HG03280 (cell line): Measurements from ENCODE around the gene AK4.

Experiments used
- ATAC-seq: cut with Tn5 transposase; IDR thresholded peaks from one replicate; pipeline ENCODE4 v1.9.1; 2021; ENCODE audit warnings: mild to moderate bottlenecking, moderate library complexity; ENCODE audit not compliant: unreplicated experiment

The AK4 gene

GRCh38 chr1:65269612-65270011 is 121.6 kb downstream of the AK4 start:
- no peak for ATAC-seq

DNA sequence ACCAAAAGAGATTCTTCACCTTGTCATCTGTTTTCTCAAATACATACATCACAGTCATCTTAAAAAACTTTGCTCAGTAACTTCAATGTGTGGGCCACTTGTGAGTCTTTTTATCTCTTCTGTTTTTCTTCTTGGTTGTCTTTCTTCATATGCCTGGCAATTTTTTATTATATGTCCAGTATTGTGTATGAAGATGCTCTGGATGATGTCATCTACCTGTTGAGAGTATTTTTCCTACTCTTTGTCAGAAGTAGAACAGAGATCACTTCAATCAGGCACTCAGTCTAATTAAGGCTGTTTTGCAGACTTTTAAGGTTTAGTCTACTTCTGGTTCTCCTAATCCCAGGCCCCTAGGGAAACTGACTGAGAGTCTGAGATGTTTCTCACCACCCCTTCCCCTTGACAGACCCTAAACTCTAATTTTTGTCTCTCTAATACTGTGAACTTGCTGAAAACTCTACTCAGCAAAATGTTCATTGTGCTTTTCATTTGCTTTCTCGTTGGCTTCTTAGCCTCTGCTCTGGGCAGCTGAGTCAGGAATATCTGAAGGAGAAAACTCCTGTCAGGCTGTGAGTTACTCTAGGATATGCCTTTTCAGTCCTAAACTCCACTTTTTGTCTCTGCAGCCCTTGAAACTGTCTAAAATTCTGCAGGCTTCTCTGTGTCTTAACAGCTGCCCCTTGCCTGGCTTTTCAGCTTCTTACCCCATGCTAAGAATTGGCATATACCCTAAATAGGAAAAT is 128.4 kb downstream of the AK4 start:
- no peak for ATAC-seq

- no peak for ATAC-seq
These were observed 129.8 kb downstream of the AK4 start for GRCh38 chr1:65277605-65278347.

DNA sequence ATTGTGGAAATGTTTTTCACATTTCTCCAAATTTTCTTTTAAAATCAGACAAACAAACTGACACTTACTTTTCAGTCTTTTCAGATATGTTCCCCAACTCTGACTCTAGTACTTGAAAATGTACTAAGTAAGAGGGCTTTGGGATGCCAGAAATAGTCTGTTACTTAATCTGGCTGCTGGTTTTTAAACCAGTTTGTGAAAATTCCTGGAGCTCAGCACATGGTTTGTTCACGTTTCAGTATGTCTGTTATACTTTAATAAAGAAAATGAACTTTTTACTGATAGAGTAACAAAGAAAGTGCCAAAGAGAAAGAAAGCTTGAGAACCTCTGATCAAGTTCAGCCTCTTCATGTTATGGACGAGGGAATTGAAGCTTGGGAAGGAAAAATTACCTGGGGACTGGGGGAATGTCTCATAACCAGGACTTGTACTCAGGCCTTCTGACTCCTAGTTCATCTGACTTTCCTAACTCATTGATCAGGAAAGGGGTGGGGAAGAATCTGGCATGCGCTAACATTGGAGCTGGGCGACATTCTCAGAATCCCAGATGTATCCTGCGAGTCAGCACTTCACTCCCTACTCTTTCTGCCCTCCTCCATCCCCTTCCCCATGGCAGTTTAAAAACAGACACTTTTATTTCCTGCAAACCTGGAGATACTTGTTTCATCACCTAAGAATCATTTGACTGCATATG is 130.5 kb downstream of the AK4 start:
- ATAC-seq = no peak

DNA sequence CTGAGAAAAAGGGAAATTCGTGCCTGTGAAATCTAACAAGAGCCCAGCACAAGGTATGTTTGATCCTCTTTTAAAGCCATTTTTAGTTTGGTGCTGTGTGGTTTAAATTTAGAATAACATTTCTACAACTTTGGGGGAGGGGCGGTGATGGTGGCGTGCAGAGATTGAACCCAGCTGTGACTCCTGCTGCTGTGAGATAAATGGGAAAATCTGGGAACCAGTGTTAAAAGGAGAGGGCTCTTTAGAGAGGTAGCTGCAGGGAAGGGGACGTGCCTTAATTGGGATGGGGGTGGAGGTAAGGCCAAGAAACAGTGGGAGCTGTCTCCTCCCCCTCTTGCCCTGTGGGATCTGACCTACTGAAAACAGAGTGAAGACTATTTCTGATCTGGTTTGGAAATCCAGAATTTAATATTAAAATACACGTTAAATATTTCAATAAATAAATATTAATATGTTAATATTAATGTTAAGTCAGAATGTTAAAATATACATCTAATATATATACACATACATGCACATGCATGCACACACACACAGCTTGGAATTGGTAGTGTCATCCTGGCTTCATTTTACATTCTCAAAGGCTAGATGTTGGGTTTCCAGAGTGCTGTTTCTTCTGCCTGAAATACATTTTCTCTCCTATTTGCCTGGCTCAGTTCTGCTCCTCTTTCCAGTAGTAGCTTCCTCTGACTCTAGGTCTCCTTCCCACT is 131.2 kb downstream of the AK4 start:
- no peak for ATAC-seq
